DND-41 (cell line): ENCODE data around the gene CTNNA3.

Experiments used
- EZH2 ChIP-seq: IDR thresholded peaks from 3 replicates; pipeline ENCODE4 v1.6.1; 2012; ENCODE audit warnings: borderline replicate concordance, low read depth, mild to moderate bottlenecking, moderate library complexity, low read length, inconsistent platforms; ENCODE audit not compliant: severe bottlenecking
- TF ChIP-seq, protein P1 (sequence below): IDR thresholded peaks from 2 replicates; pipeline ENCODE4 v1.5.1; 2012; ENCODE audit warnings: borderline replicate concordance, low read length, moderate library complexity, mild to moderate bottlenecking; ENCODE audit not compliant: poor library complexity, severe bottlenecking; ENCODE audit errors: extremely low read depth

- TF ChIP-seq, protein P1, sequence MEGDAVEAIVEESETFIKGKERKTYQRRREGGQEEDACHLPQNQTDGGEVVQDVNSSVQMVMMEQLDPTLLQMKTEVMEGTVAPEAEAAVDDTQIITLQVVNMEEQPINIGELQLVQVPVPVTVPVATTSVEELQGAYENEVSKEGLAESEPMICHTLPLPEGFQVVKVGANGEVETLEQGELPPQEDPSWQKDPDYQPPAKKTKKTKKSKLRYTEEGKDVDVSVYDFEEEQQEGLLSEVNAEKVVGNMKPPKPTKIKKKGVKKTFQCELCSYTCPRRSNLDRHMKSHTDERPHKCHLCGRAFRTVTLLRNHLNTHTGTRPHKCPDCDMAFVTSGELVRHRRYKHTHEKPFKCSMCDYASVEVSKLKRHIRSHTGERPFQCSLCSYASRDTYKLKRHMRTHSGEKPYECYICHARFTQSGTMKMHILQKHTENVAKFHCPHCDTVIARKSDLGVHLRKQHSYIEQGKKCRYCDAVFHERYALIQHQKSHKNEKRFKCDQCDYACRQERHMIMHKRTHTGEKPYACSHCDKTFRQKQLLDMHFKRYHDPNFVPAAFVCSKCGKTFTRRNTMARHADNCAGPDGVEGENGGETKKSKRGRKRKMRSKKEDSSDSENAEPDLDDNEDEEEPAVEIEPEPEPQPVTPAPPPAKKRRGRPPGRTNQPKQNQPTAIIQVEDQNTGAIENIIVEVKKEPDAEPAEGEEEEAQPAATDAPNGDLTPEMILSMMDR, result no peak
- TF ChIP-seq EZH2, result no peak
Observed at GRCh38 chr10:67618116-67618515, 77.9 kb downstream of the CTNNA3 start.
